PFSK-1 (cell line): Measurements from ENCODE around the gene FZD1.

Source experiments
- FOXP2 ChIP-seq: optimal IDR thresholded peaks from 2 replicates; pipeline ENCODE3; 2011; ENCODE audit warnings: borderline replicate concordance, control low read depth, inconsistent platforms; ENCODE audit not compliant: insufficient read depth; ENCODE audit errors: extremely low read length, extremely low read depth
- POLR2AphosphoS5 ChIP-seq: IDR thresholded peaks from 2 replicates; pipeline ENCODE4 v1.6.1; 2012; ENCODE audit warnings: low read depth, mild to moderate bottlenecking, control low read depth, low read length, moderate library complexity
- REST ChIP-seq, 2 experiments: IDR thresholded peaks; 2 replicates each; pipeline versions ENCODE4 v1.6.1 to v1.8.0; 2011 to 2012; ENCODE audit warnings: low read depth in 2 of 2, low read length in 2 of 2, control low read depth in 1 of 2, inconsistent platforms in 1 of 2, mild to moderate bottlenecking in 1 of 2, moderate library complexity in 1 of 2; ENCODE audit not compliant: insufficient read depth in 1 of 2
- SIN3A ChIP-seq: IDR thresholded peaks from 2 replicates; pipeline ENCODE4 v1.6.1; 2012; ENCODE audit warnings: mild to moderate bottlenecking, low read length, moderate library complexity, borderline replicate concordance; ENCODE audit not compliant: insufficient read depth
- TAF1 ChIP-seq: IDR thresholded peaks from 2 replicates; pipeline ENCODE4 v1.6.1; 2012; ENCODE audit warnings: low read length, control low read depth, borderline replicate concordance; ENCODE audit not compliant: insufficient read depth

Gene FZD1

GRCh38 chr7:91280185-91280584 is 16.0 kb downstream of the FZD1 start:
- TF ChIP-seq REST (IDR thresholded peaks at IDR 0.05; ENCODE audit: insufficient read depth in 1 of 2, low read depth in 2 of 2, low read length in 2 of 2) = no peak
- no peak for TF ChIP-seq POLR2AphosphoS5
- TF ChIP-seq SIN3A = no peak
- TF ChIP-seq TAF1 = no peak
- TF ChIP-seq FOXP2 = no peak

- no peak for TF ChIP-seq SIN3A
- no peak for TF ChIP-seq FOXP2
- TF ChIP-seq POLR2AphosphoS5 = no peak
- TF ChIP-seq TAF1 = no peak
- TF ChIP-seq REST (IDR thresholded peaks at IDR 0.05; ENCODE audit: insufficient read depth in 1 of 2, low read depth in 2 of 2, low read length in 2 of 2) = no peak
Observed at GRCh38 chr7:91280604-91281003, 16.4 kb downstream of the FZD1 start.

GRCh38 chr7:91285696-91286355 is 21.6 kb downstream of the FZD1 start:
- TF ChIP-seq TAF1 (no peak), REST (IDR thresholded peaks at IDR 0.05; ENCODE audit: insufficient read depth in 1 of 2, low read depth in 2 of 2, low read length in 2 of 2) (no peak), FOXP2 (no peak), POLR2AphosphoS5 (no peak), SIN3A (no peak)

- no peak for TF ChIP-seq POLR2AphosphoS5
- TF ChIP-seq FOXP2 = no peak
- TF ChIP-seq TAF1 = no peak
Observed at GRCh38 chr7:91286432-91286831, 22.2 kb downstream of the FZD1 start.

GRCh38 chr7:91287371-91288084 is 23.3 kb downstream of the FZD1 start:
- TF ChIP-seq REST (IDR thresholded peaks at IDR 0.05; ENCODE audit: insufficient read depth in 1 of 2, low read depth in 2 of 2, low read length in 2 of 2) = no peak
- TF ChIP-seq FOXP2 = no peak
- no peak for TF ChIP-seq TAF1
- no peak for TF ChIP-seq SIN3A
- no peak for TF ChIP-seq POLR2AphosphoS5
